MM.1S (cell line): Measurements from ENCODE around the gene ARRDC3.

ENCODE experiments used
- EZH2 ChIP-seq: fragments of 300-600 bp; sonication (generic); optimal IDR thresholded peaks from 2 replicates; pipeline ENCODE3; 2017; ENCODE audit warnings: low read depth, mild to moderate bottlenecking, antibody characterized with exemption, low read length, mixed read lengths
- EZH2phosphoT487 ChIP-seq: fragments of 300-600 bp; sonication (generic); IDR thresholded peaks from 2 replicates; pipeline ENCODE4 v1.6.1; 2018; ENCODE audit warnings: antibody characterized with exemption, low read length
- TF ChIP-seq, protein P1 (sequence below): fragments of 300-600 bp; sonication (generic); IDR thresholded peaks from 2 replicates; pipeline ENCODE4 v1.5.1; 2016; ENCODE audit warnings: antibody characterized with exemption, low read length, mixed read lengths

- TF ChIP-seq, protein P1, sequence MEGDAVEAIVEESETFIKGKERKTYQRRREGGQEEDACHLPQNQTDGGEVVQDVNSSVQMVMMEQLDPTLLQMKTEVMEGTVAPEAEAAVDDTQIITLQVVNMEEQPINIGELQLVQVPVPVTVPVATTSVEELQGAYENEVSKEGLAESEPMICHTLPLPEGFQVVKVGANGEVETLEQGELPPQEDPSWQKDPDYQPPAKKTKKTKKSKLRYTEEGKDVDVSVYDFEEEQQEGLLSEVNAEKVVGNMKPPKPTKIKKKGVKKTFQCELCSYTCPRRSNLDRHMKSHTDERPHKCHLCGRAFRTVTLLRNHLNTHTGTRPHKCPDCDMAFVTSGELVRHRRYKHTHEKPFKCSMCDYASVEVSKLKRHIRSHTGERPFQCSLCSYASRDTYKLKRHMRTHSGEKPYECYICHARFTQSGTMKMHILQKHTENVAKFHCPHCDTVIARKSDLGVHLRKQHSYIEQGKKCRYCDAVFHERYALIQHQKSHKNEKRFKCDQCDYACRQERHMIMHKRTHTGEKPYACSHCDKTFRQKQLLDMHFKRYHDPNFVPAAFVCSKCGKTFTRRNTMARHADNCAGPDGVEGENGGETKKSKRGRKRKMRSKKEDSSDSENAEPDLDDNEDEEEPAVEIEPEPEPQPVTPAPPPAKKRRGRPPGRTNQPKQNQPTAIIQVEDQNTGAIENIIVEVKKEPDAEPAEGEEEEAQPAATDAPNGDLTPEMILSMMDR = no peak
- TF ChIP-seq EZH2phosphoT487 = no peak
- TF ChIP-seq EZH2 = no peak
Observed at GRCh38 chr5:91369480-91369879, 13.6 kb downstream of the ARRDC3 start.
